Immature natural killer cell (primary cell): ENCODE data around the gene PRKCA. TPM values are rescaled to one million over a fixed set of nuclear protein-coding genes. Genes with fewer than 3 reads are reported as not detected.
"Not testable (repeated sequence)": the region's sequence is repeated elsewhere in the genome, so short reads cannot be mapped to it uniquely, and the experiment has no call there.

ENCODE experiments used
- DNase-seq, 3 donors: peaks; one replicate each; pipeline ENCODE4 v3.0.0; 2022; ENCODE audit warnings: mixed read lengths in 1 of 3
- H3K27ac Mint-ChIP-seq, 6 donors: one replicate each; pipeline ENCODE4 v1.8.0; 2020; ENCODE audit warnings: mixed read lengths in 6 of 6, mild to moderate bottlenecking in 5 of 6, inconsistent platforms in 4 of 6, moderate library complexity in 3 of 6
- H3K27me3 Mint-ChIP-seq, 3 donors: one replicate each; pipeline ENCODE4 v1.8.0; 2020 to 2021; ENCODE audit warnings: low read depth in 3 of 3, mild to moderate bottlenecking in 3 of 3, mixed read lengths in 3 of 3, moderate library complexity in 3 of 3, inconsistent platforms in 1 of 3
- H3K36me3 Mint-ChIP-seq, 3 donors: one replicate each; pipeline ENCODE4 v1.8.0; 2020; ENCODE audit warnings: mixed read lengths in 3 of 3, inconsistent platforms in 2 of 3, mild to moderate bottlenecking in 2 of 3
- H3K4me1 Mint-ChIP-seq, 2 donors: one replicate each; pipeline ENCODE4 v1.8.0; 2020; ENCODE audit warnings: inconsistent platforms in 2 of 2, mild to moderate bottlenecking in 2 of 2, mixed read lengths in 2 of 2, moderate library complexity in 1 of 2
- H3K4me3 Mint-ChIP-seq, 5 donors: one replicate each; pipeline ENCODE4 v1.8.0; 2020; ENCODE audit warnings: mild to moderate bottlenecking in 5 of 5, mixed read lengths in 5 of 5, inconsistent platforms in 3 of 5, moderate library complexity in 3 of 5
- H3K9me3 Mint-ChIP-seq, 6 donors: one replicate each; pipeline ENCODE4 v1.8.0; 2020; ENCODE audit warnings: mild to moderate bottlenecking in 6 of 6, mixed read lengths in 6 of 6, inconsistent platforms in 4 of 6, moderate library complexity in 3 of 6
- polyA plus RNA-seq, 3 donors: library from polyadenylated mRNA; unstranded; fragments of 300-500 nt; fragmentation: Illumina TruSeq; gene quantifications; one replicate each; pipeline ENCODE4 v1.2.3, GENCODE V29; 2021

Gene PRKCA
- polyA plus RNA-seq, 3 donors from 2014 or later, result 0.18 to 1.3 (median 0.28) TPM

DNA sequence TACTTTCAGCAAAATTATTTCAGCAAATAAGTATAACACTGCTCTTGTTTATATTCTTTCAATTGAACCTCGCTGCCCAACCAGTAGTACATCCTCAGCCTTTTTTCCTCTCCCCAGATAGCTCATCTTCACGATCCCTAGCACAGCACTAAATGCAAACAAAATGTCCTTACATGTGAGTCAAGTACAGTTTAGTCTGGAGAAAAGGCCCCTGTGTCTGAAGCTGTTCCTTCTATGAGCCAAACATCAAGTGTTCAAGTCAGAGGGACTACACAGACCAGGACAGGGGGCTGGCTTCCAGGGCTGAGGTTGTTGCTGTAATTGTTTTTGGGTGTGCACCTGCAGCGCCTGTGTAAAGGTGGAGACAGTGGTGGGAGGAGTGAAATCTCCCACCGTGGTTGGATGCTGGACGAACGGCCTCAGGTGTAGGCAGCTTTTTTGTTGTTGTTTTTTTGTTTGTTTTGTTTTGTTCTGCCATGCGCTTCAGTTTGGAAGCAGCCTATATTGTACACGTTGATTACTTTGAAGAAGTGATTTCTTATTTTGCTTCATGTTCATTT is 147.1 kb downstream of the PRKCA start:
- Mint-ChIP-seq H3K4me3 (no peak overlapping the region), H3K36me3 (peaks cover 0 to 4% (median 0%) of the 10 kb centered on the region in 3 donors), H3K9me3 (no peaks in the 10 kb centered on the region), H3K27me3 (peaks cover 0 to 2% (median 2%) of the 10 kb centered on the region in 3 donors), H3K4me1 (peaks cover 0 to 3% of the 10 kb centered on the region in 2 donors), H3K27ac (no peak overlapping the region)
- DNase-seq, result no peak

DNA sequence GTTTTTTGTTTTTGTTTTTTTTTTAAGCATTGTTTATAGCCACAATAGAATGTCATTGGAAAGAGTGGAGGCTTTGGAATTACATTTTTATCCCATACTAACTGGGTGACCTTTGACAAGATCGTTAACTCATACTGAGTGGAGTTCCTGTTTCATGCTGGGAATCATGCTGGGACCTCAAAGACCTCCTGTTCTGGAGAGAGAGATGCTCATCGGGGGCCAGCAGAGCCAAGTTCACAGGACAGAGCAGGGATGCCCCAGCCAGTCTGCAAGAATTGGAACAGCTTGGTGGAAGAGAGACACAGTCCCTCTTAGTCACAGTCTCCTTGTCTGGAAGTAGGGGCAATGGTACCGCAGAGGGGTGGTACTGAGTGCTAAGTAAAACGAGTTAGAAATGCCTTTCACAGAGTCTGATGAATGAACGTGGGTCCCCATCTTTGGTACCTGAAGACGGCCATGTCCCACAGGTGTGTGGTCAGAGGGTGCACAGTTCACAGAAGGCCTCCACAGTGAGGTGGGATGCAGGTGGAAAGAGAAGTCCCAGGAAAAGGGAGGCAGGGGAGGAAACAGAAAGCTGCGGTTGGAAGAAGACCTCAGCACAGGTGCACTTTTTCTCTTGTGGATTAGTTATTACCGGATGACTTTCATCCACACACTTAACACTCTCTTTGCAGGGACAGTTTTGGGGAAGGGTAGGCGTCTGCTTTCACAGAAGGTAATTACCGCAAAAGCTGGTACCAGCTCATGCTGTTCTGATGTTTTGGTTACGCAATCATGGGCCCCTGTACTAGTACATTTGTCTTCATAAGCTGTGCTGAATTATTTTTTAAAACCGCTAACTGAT is 147.8 kb downstream of the PRKCA start:
- H3K4me1 Mint-ChIP-seq, result peaks cover 0 to 3% of the 10 kb centered on the region in 2 donors
- H3K9me3 Mint-ChIP-seq, result no peaks in the 10 kb centered on the region
- H3K36me3 Mint-ChIP-seq, result peaks cover 0 to 4% (median 0%) of the 10 kb centered on the region in 3 donors
- no peak overlapping the region for H3K4me3 Mint-ChIP-seq
- peak overlapping the region in 2 of 6 donors; percentile 14 to 24 for H3K27ac Mint-ChIP-seq
- DNase-seq, result no peak
- peaks cover 0 to 2% (median 2%) of the 10 kb centered on the region in 3 donors for H3K27me3 Mint-ChIP-seq

DNA sequence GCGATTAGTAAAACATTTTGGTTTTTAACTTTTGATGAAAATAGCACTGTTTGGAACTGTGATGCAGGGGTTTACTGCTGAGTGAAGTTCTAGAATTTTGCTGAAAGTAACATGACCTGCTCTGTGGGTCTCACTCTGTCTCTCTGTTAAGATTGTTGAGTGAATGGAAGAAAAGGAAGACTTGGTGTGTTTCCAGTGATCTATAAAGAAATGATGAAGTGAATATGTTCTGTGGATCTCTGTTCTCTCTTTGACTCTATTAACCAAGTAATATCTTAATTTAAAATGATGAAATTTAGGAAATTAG is 148.4 kb downstream of the PRKCA start:
- H3K36me3 Mint-ChIP-seq, result peaks cover 0 to 6% (median 0%) of the 10 kb centered on the region in 3 donors
- no peaks in the 10 kb centered on the region for H3K9me3 Mint-ChIP-seq
- peaks cover 0 to 3% of the 10 kb centered on the region in 2 donors for H3K4me1 Mint-ChIP-seq
- peaks cover 0 to 2% (median 2%) of the 10 kb centered on the region in 3 donors for H3K27me3 Mint-ChIP-seq
- no peak for DNase-seq
- no peak overlapping the region for H3K4me3 Mint-ChIP-seq
- no peak overlapping the region for H3K27ac Mint-ChIP-seq

DNA sequence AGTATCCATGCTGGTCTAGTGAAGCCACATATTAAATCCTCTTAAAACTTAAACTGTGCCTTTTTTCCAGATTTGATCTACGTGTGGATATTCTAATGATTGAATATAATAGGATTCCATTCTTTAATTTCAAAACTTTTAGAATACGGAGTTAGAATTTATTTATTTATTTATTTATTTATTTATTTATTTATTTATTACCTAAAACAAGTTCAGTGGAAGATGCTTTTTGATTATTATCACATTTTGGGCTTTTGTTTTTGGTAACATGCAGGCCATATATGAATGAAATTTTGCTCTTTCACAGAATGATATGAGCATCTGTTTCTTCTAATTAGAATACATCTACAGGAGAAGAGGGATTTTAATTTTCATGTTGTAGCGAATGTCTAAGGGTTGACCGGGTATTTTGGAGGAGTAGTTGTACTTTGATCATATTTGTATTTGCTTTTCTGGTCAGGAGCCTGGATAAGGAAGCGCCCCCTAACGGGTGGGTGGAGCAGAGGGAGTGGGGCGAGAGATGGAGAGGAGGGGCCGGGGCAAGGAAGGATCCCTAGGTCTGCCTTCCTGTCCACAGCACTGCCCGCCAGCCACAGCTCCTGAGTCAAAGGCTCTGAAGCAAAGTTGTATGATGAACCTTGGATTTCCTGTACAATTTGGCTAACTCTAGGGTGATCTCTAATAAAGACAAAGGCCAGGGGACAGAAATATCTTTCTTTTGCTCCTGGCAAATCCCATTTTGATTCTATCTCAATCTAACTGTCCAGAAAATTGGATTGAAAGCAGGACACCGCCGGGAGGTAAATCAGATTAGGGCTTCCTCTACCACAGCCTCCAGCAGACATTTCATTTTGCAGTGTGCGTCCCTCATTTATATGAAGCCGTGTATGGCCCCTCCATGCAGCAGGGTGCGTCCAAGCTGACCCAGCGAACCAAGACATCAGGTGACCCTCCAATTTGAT is 149.1 kb downstream of the PRKCA start:
- Mint-ChIP-seq H3K4me1 (no peaks in the 10 kb centered on the region), H3K4me3 (no peak overlapping the region), H3K36me3 (peaks cover 0 to 8% (median 0%) of the 10 kb centered on the region in 3 donors), H3K27ac (no peak overlapping the region), H3K27me3 (peaks cover 0 to 2% (median 2%) of the 10 kb centered on the region in 3 donors), H3K9me3 (no peaks in the 10 kb centered on the region)
- DNase-seq, result no peak

DNA sequence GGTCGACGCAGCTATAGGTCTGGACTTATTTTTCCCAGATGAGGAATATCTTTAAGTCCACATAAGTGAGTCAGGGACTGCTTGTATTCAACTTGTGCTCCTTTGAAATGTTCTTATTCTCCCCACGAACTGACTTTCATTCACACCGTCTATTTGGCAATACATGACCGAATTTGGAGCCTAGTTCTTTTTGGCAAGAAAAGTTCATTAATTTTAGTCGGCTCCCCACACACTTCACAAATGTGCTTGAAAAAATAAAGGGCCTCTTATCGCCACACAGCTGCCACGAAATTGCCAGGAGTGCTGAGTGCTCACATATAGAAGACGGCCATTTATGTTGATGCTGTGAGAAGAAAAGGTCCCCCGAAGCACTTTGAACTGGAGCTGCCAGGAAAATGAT is 152.6 kb downstream of the PRKCA start:
- Mint-ChIP-seq H3K36me3 (peaks cover 0 to 16% (median 7%) of the 10 kb centered on the region in 3 donors), H3K4me3 (no peak overlapping the region), H3K9me3 (peaks cover 0 to 2% (median 0%) of the 10 kb centered on the region in 6 donors), H3K4me1 (no peaks in the 10 kb centered on the region), H3K27me3 (peaks cover 0 to 2% (median 0%) of the 10 kb centered on the region in 3 donors), H3K27ac (no peak overlapping the region)
- no peak for DNase-seq

DNA sequence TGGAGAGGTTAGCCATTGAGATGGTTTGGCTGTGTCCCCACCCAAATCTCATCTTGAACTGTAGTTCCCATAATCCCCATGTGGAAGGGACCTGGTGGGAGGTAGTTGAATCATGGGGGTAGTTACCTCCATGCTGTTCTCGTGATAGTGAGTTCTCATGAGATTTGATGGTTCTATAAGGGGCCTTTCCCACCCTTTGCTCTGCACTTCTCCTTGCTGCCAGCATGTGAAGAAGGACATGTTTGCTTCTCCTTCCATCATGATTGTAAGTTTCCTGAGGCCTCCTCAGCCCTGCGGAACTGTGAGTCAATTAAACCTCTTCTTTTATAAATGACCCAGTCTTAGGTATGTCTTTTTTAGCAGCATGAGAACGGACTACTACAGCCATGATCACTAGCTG is 155.1 kb downstream of the PRKCA start:
- peaks cover 0 to 16% (median 7%) of the 10 kb centered on the region in 3 donors for H3K36me3 Mint-ChIP-seq
- not testable (repeated sequence) for H3K27me3 Mint-ChIP-seq, DNase-seq, H3K4me1 Mint-ChIP-seq, H3K4me3 Mint-ChIP-seq, H3K27ac Mint-ChIP-seq, H3K9me3 Mint-ChIP-seq

DNA sequence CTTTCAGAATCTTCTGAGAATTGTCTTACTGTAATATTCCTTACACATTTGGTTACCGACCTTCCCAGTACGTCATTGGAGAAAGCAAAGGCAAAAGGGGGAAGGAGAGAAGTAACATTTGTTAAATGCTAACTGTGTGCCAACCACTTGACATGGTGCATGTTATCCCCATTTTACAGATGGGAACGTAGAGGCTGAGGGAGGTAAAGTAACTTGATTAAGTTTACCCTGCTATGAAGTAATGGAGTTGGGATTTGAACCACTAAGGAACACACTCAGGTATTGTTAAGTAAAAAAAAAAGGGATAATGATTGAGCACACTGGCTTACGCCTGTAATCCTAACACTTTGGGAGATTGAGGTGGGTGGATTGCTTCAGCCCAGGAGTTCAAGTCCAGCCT is 156.4 kb downstream of the PRKCA start:
- Mint-ChIP-seq H3K4me1 (peaks cover 0 to 2% of the 10 kb centered on the region in 2 donors), H3K36me3 (peaks cover 0 to 16% (median 7%) of the 10 kb centered on the region in 3 donors), H3K27ac (no peak overlapping the region), H3K27me3 (peaks cover 0 to 2% (median 0%) of the 10 kb centered on the region in 3 donors), H3K9me3 (peaks cover 0 to 2% (median 0%) of the 10 kb centered on the region in 6 donors), H3K4me3 (no peak overlapping the region)
- DNase-seq, result no peak

DNA sequence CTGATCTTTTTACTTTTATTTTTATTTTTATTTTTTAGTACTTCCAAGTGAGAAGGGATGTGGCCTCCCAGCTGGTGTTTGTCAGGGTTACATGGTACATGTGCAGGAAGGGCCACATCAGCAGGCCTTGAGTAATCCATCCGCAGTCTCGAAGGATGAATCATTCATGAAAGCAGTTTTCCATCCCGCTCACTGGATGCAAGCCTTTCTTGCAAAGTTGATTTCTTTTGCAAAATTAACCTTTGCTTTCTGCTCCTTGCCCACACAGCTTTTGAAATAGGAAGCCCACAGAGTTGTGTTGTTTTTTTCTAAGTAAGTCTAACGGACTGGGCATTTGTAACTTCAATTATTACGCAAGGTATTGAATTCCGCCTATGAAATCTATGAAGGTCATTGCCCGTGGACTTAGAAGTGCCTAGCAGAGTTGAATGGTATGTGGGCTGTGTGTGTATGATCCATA is 157.4 kb downstream of the PRKCA start:
- peaks cover 0 to 12% (median 7%) of the 10 kb centered on the region in 3 donors for H3K36me3 Mint-ChIP-seq
- H3K27ac Mint-ChIP-seq, result no peak overlapping the region
- no peak overlapping the region for H3K4me3 Mint-ChIP-seq
- DNase-seq, result no peak
- H3K4me1 Mint-ChIP-seq, result peaks cover 0 to 2% of the 10 kb centered on the region in 2 donors
- peaks cover 0 to 2% (median 0%) of the 10 kb centered on the region in 6 donors for H3K9me3 Mint-ChIP-seq
- no peaks in the 10 kb centered on the region for H3K27me3 Mint-ChIP-seq

DNA sequence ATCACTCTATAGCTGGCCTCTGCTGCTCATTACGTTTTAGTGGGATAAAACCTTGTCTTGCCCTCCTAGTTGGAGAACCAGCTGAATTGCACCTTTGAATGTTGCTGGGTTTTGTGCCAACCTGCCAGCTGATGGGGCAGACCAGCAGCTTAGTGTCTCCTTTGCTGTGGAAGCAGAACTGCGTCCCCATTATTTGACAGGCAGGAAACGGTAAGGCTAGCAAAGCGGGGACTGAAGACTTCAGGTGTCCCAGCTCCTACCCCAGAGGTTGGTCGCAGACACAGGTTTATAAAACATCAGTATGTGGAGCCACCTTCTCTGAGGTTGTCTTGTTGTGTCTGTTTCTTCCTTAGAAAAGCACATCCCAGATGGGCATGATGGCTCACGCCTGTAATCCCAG is 158.1 kb downstream of the PRKCA start:
- H3K27me3 Mint-ChIP-seq, result no peaks in the 10 kb centered on the region
- no peak overlapping the region for H3K27ac Mint-ChIP-seq
- peaks cover 0 to 12% (median 7%) of the 10 kb centered on the region in 3 donors for H3K36me3 Mint-ChIP-seq
- H3K4me1 Mint-ChIP-seq, result peaks cover 0 to 2% of the 10 kb centered on the region in 2 donors
- no peak for DNase-seq
- H3K9me3 Mint-ChIP-seq, result peaks cover 0 to 2% (median 0%) of the 10 kb centered on the region in 6 donors
- H3K4me3 Mint-ChIP-seq, result no peak overlapping the region

DNA sequence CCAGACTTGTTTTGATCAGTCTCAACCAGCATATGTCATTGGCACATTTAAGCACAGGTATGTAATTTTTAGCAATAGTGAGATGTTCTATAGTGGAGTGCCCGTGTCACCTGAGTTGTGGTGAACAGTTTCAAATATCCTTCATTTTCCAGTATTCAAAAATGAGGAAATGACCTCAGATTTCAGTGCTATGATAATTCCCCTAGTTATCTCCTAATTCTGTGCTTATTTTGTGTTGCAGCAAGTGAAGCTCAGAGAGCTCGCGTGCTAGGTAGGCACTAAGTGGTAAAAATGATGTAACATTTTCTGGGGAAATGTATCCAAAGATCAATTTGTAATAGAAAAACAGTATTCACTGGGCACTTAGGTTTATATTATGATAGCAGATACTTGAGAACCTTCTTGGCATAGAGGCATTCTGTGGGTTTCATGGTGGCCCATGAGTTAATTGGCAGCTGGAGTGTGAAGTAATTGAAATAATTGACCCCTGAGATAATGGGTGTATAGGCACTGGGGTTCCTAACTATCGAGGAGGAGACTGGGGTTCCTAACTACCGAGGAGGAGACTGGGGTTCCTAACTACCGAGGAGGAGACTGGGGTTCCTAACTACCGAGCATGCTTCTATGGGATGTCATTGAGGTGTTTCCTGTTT is 159.1 kb downstream of the PRKCA start:
- H3K9me3 Mint-ChIP-seq, result peaks cover 0 to 2% (median 0%) of the 10 kb centered on the region in 6 donors
- H3K4me1 Mint-ChIP-seq, result peaks cover 2 to 5% of the 10 kb centered on the region in 2 donors
- no peak overlapping the region for H3K4me3 Mint-ChIP-seq
- peaks cover 0 to 8% (median 7%) of the 10 kb centered on the region in 3 donors for H3K36me3 Mint-ChIP-seq
- no peak for DNase-seq
- no peak overlapping the region for H3K27ac Mint-ChIP-seq
- H3K27me3 Mint-ChIP-seq, result no peaks in the 10 kb centered on the region

DNA sequence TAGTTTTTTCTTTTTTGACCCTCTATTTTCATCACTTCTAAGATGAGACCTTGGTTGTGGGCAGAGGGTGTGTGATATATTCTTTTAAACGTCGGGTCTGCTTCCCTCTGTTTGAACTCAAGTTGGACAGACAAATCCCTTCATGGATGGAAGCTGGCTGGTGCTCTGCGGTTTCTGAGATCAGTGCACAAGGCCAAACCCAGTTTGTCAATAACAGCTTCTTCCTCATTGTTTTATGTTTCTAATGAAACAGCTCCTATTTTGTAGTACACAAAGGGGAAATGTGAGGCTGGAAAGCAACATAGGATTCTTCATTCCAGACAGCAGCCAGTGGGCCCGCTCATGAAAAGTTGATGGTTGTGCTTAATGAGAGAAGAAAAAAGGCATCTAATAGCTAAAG is 159.6 kb downstream of the PRKCA start:
- Mint-ChIP-seq H3K9me3 (peaks cover 0 to 1% (median 0%) of the 10 kb centered on the region in 6 donors), H3K27me3 (no peaks in the 10 kb centered on the region), H3K4me3 (no peak overlapping the region), H3K36me3 (peaks cover 0 to 5% (median 3%) of the 10 kb centered on the region in 3 donors), H3K27ac (no peak overlapping the region), H3K4me1 (peaks cover 5 to 10% of the 10 kb centered on the region in 2 donors)
- no peak for DNase-seq

DNA sequence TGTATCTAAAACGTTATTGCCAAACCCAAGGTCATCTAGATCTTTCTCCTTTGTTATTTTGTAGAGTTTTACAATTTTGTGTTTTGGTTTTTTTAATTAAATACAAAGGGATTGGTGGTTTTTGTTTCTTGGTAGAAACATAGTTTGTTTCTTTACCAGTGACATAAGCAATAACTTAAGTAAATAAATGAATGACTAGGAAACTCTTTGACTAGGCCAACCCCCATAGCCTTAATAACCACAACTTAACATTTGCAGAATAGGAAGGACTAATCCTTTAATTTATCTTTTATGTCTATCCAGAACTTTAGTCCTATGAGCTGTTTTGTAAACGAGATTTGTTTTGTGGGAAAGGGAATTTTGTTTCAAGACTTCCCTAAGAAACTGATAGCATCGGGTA is 162.5 kb downstream of the PRKCA start:
- Mint-ChIP-seq H3K4me3 (no peak overlapping the region), H3K4me1 (peaks cover 32 to 38% of the 10 kb centered on the region in 2 donors), H3K27me3 (peaks cover 0 to 2% (median 0%) of the 10 kb centered on the region in 3 donors), H3K9me3 (no peaks in the 10 kb centered on the region), H3K27ac (peak overlapping the region in 1 of 6 donors; percentile 19), H3K36me3 (no peaks in the 10 kb centered on the region)
- DNase-seq, result no peak

DNA sequence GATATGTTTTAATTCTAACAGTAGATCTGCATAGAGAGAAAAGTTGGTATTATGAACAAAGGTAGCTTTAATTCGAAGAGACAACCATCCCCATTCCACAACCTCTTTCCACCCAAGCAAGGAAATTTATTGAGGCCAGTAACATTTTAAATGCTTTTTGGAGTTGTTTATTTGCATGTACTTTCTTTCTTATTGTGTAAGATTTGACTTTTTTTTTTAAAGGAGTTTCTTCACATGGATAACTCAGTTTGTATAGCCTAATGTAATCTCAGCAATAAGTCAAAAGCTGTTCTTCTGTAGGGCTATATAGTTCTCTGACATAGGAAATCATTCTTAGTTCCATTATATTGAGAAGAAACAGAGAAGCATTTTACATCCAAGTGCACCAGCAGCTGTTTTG is 163.3 kb downstream of the PRKCA start:
- no peaks in the 10 kb centered on the region for H3K36me3 Mint-ChIP-seq
- H3K27ac Mint-ChIP-seq, result peak overlapping the region in 1 of 6 donors; percentile 53
- no peak for DNase-seq
- peaks cover 0 to 2% (median 2%) of the 10 kb centered on the region in 3 donors for H3K27me3 Mint-ChIP-seq
- H3K4me3 Mint-ChIP-seq, result no peak overlapping the region
- H3K4me1 Mint-ChIP-seq, result peaks cover 34 to 38% of the 10 kb centered on the region in 2 donors
- no peaks in the 10 kb centered on the region for H3K9me3 Mint-ChIP-seq
